Fibroblast of lung (primary cell): ENCODE measurements around the gene ZFP36L1.

Experiments
- CTCF ChIP-seq, 2 donors: IDR thresholded peaks in 1 of 2; conservative IDR thresholded peaks in 1 of 2; 1 replicate in 1 of 2; 2 replicates in 1 of 2; pipeline ENCODE4 v1.5.1; 2011 to 2012; ENCODE audit warnings: low read length in 2 of 2, control low read depth in 1 of 2, inconsistent platforms in 1 of 2, low read depth in 1 of 2, mild to moderate bottlenecking in 1 of 2
- EZH2 ChIP-seq: IDR thresholded peaks from 2 replicates; pipeline ENCODE4 v1.5.1; 2012; ENCODE audit warnings: low read length, control low read depth, mild to moderate bottlenecking; ENCODE audit errors: missing control alignments

- TF ChIP-seq EZH2: no peak
- no peak for TF ChIP-seq CTCF (conservative IDR thresholded peaks at IDR 0.05 in 1 of 2, IDR thresholded peaks at IDR 0.05 in 1 of 2; ENCODE audit: low read depth in 1 of 2, low read length in 2 of 2)
Measured at GRCh38 chr14:68762953-68763764, 29.7 kb downstream of the ZFP36L1 start.
